ENCODE measurements around the gene FTHL17.

GRCh38 chrX:31074522-31074921 lies 2.7 kb upstream of the FTHL17 start:
- TF ChIP-seq CTCF (IDR thresholded peaks at IDR 0.05) (no peak), POLR2AphosphoS5 (IDR thresholded peaks at IDR 0.05) (no peak)
